Skin of body (tissue), 2 donors: ENCODE results near the gene CDYL. TPM values are rescaled to one million over a fixed set of nuclear protein-coding genes. Genes with fewer than 3 reads are reported as not detected.
A peak's percentile ranks its signal among the peaks of the same experiment; 100 is the strongest.
"Not testable (repeated sequence)": the region's sequence is repeated elsewhere in the genome, so short reads cannot be mapped to it uniquely, and the experiment has no call there.

Source experiments
- DNase-seq: peaks from one replicate; lab custom pipeline; 2025; lab: John Stamatoyannopoulos, UW
- total RNA-seq: library from RNA; depleted of rRNA; stranded (reverse); fragments of >200 nt; gene quantifications from one replicate; pipeline ENCODE4 v1.2.3, GENCODE V29; 2014

CDYL gene
- total RNA-seq, 1 donor from 2014 or later = 24.8 TPM

GRCh38 chr6:4994741-4995140, 218.5 kb downstream of the CDYL start:
- no peak for DNase-seq

GRCh38 chr6:4997862-4998261, 221.7 kb downstream of the CDYL start:
- no peak for DNase-seq

GRCh38 chr6:4999586-4999985, 223.4 kb downstream of the CDYL start:
- no peak for DNase-seq

- DNase-seq = peak; percentile 92
Measured at GRCh38 chr6:5003604-5004372, 227.6 kb downstream of the CDYL start, which contains the start of gene RPP40. RPP40 (minus strand) TSS chr6:5004037; CDS start chr6:5004002, 35 bp downstream.

- peak; percentile 55 for DNase-seq
Measured at GRCh38 chr6:5004373-5005037, 228.3 kb downstream of the CDYL start.

- DNase-seq = not testable (repeated sequence)
Measured at GRCh38 chr6:5005038-5005433, 228.8 kb downstream of the CDYL start.

Other genes with a start within 250 kb of the CDYL start
- gene RPP40, start 227.6 kb downstream of the CDYL start, total RNA-seq = 9.2 TPM